DND-41 (cell line): ENCODE results near the gene SCGB3A1.

Experiments used
- ATAC-seq: fragments of 200-7000 bp; cut with Tn5 transposase; 3 replicates; pipeline ENCODE4 v1.9.1; 2021; ENCODE audit warnings: low read depth; ENCODE audit not compliant: insufficient read depth
- DNase-seq: peaks from one replicate; pipeline ENCODE4 v3.0.0-alpha.2; 2020
- H2AFZ ChIP-seq: 2 replicates; pipeline ENCODE4 v1.6.0; 2012; ENCODE audit warnings: low read depth, low read length
- H3K27ac ChIP-seq: 2 replicates; pipeline ENCODE4 v1.5.1; 2012; ENCODE audit warnings: low read length, inconsistent platforms
- H3K27me3 ChIP-seq: fragments of 200-600 bp; sonication (generic); 2 replicates; pipeline ENCODE4 v1.6.0; 2012; ENCODE audit warnings: low read length, mild to moderate bottlenecking, inconsistent platforms; ENCODE audit not compliant: insufficient read depth, poor library complexity
- H3K36me3 ChIP-seq: 2 replicates; pipeline ENCODE4 v1.5.1; 2012; ENCODE audit warnings: low read length, inconsistent platforms; ENCODE audit not compliant: insufficient read depth
- H3K4me1 ChIP-seq: 2 replicates; pipeline ENCODE4 v1.5.1; 2012; ENCODE audit warnings: mild to moderate bottlenecking, low read length; ENCODE audit not compliant: insufficient read depth
- H3K4me2 ChIP-seq: 2 replicates; pipeline ENCODE4 v1.6.0; 2012; ENCODE audit warnings: mild to moderate bottlenecking, moderate library complexity, low read length, inconsistent platforms; ENCODE audit not compliant: insufficient read depth
- H3K4me3 ChIP-seq, 2 experiments: fragments of 200-600 bp in 1 of 2; shearing (Covaris generic) in 1 of 2; 2 replicates each; pipeline ENCODE4 v1.5.1; 2012 to 2016; ENCODE audit warnings: inconsistent platforms in 2 of 2, low read length in 2 of 2, mild to moderate bottlenecking in 2 of 2, low read depth in 1 of 2, moderate library complexity in 1 of 2
- H3K79me2 ChIP-seq: 2 replicates; pipeline ENCODE4 v1.6.0; 2012; ENCODE audit warnings: low read length, inconsistent platforms; ENCODE audit not compliant: insufficient read depth
- H3K9ac ChIP-seq: 2 replicates; pipeline ENCODE4 v1.6.0; 2012; ENCODE audit warnings: low read depth, mild to moderate bottlenecking, inconsistent platforms, low read length, moderate library complexity
- H3K9me3 ChIP-seq: 2 replicates; pipeline ENCODE4 v1.5.1; 2012; ENCODE audit warnings: low read length, moderate library complexity, mild to moderate bottlenecking, inconsistent platforms; ENCODE audit not compliant: insufficient read depth, severe bottlenecking
- H4K20me1 ChIP-seq: 2 replicates; pipeline ENCODE4 v1.6.0; 2012; ENCODE audit warnings: low read length; ENCODE audit not compliant: insufficient read depth
- EZH2 ChIP-seq: IDR thresholded peaks from 3 replicates; pipeline ENCODE4 v1.6.1; 2012; ENCODE audit warnings: borderline replicate concordance, low read depth, mild to moderate bottlenecking, moderate library complexity, low read length, inconsistent platforms; ENCODE audit not compliant: severe bottlenecking
- TF ChIP-seq, protein P1 (sequence below): IDR thresholded peaks from 2 replicates; pipeline ENCODE4 v1.5.1; 2012; ENCODE audit warnings: borderline replicate concordance, low read length, moderate library complexity, mild to moderate bottlenecking; ENCODE audit not compliant: poor library complexity, severe bottlenecking; ENCODE audit errors: extremely low read depth

The SCGB3A1 gene

DNA sequence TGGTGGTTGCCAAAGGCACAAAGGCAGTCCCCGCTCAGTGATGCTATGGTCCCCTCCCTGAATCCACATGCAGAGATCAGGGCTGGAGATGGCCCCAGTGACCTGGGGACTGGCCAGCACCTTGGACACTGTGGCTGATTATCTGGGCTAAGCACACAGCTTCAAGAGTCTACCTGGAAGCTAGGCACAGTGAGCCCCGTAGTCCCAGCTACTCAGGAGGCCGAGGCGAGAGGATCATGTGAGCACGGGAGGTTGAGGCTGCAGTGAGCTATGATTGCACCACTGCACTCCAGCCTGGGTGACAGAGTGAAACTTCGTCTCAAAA, 8.3 kb upstream of the SCGB3A1 start:
- Histone ChIP-seq H3K9me3 (no peaks in the 10 kb centered on the region), H4K20me1 (no peaks in the 10 kb centered on the region), H3K79me2 (no peaks in the 10 kb centered on the region), H3K36me3 (no peaks in the 10 kb centered on the region), H3K27ac (no peak overlapping the region), H3K9ac (no peak overlapping the region), H3K4me3 (no peak overlapping the region), H3K4me1 (no peaks in the 10 kb centered on the region), H3K4me2 (no peak overlapping the region), H2AFZ (no peak overlapping the region), H3K27me3 (no peaks in the 10 kb centered on the region)
- ATAC-seq (no peak), DNase-seq (no peak)
- TF ChIP-seq, protein P1, sequence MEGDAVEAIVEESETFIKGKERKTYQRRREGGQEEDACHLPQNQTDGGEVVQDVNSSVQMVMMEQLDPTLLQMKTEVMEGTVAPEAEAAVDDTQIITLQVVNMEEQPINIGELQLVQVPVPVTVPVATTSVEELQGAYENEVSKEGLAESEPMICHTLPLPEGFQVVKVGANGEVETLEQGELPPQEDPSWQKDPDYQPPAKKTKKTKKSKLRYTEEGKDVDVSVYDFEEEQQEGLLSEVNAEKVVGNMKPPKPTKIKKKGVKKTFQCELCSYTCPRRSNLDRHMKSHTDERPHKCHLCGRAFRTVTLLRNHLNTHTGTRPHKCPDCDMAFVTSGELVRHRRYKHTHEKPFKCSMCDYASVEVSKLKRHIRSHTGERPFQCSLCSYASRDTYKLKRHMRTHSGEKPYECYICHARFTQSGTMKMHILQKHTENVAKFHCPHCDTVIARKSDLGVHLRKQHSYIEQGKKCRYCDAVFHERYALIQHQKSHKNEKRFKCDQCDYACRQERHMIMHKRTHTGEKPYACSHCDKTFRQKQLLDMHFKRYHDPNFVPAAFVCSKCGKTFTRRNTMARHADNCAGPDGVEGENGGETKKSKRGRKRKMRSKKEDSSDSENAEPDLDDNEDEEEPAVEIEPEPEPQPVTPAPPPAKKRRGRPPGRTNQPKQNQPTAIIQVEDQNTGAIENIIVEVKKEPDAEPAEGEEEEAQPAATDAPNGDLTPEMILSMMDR, result no peak
- TF ChIP-seq EZH2, result no peak

DNA sequence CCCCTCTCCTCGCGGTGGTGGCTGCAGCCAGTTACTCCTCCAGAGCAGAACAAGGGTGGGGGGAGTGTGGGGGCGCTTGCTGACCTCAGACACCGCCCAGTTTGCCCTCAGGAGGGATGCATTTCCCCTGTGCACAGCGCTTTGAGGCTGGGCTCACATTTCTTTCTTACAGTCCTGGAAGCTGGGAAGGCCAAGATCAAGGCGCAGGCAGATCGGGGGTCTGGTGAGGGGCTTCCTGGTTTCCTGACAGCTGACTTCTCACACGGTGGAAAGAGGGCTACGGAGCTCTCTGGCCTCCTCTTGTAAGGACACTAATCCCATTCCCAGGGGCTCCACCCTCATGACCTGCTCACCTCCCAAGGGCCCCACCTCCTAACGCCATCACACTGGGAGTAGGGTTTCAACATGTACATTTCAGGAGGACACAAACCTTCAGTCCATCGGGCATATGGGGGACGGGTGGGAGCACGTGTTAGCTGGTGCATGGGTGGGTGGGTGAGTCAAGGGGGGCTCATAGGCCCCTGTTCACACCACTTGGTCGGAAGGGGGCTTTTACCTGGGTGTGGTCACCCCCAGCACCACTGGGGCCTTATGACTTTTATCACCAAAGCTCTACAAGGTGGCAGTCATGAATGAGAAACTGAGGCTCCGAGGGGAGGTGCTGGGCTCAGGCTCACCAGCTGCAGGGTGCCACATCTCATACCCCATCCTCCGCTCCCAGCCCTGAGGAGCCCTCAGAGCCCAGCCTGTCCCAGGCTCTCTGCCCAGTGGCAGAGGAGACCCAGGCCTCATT, 7.7 kb upstream of the SCGB3A1 start:
- no peak for TF ChIP-seq EZH2
- TF ChIP-seq, protein P1, result no peak
- Histone ChIP-seq H3K27me3 (no peaks in the 10 kb centered on the region), H3K4me1 (no peaks in the 10 kb centered on the region), H3K9me3 (no peaks in the 10 kb centered on the region), H3K9ac (no peak overlapping the region), H3K4me3 (no peak overlapping the region), H4K20me1 (no peaks in the 10 kb centered on the region), H3K79me2 (no peaks in the 10 kb centered on the region), H3K27ac (no peak overlapping the region), H2AFZ (no peak overlapping the region), H3K4me2 (no peak overlapping the region), H3K36me3 (no peaks in the 10 kb centered on the region)
- DNase-seq, result no peak
- ATAC-seq, result no peak

DNA sequence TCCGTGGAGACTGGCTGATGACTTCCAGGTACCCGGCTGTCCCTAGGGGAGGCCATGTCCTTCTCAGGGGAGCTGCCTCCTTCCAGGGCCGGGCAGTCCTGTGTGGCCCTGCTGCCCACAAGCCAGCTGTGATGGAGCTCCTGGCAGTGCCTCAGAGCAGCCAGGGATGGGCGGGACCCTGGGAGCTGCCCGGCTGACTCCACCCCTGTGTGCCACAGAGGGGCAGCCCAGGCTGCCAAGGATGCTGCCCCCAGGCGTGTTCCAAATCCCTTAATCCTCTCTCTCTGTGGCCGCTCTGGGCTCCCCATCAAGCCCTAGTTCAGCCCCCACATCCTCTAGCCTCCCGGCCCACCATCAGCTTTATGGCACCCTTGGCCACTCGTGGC, 7.0 kb upstream of the SCGB3A1 start:
- no peak for TF ChIP-seq EZH2
- TF ChIP-seq, protein P1, result no peak
- H3K9ac ChIP-seq, result no peak overlapping the region
- H3K27ac ChIP-seq, result no peak overlapping the region
- H3K4me2 ChIP-seq, result no peak overlapping the region
- H4K20me1 ChIP-seq, result no peaks in the 10 kb centered on the region
- no peak overlapping the region for H3K4me3 ChIP-seq
- no peaks in the 10 kb centered on the region for H3K27me3 ChIP-seq
- no peak for ATAC-seq
- H3K79me2 ChIP-seq, result no peaks in the 10 kb centered on the region
- H3K36me3 ChIP-seq, result no peaks in the 10 kb centered on the region
- DNase-seq, result no peak
- no peaks in the 10 kb centered on the region for H3K9me3 ChIP-seq
- no peak overlapping the region for H2AFZ ChIP-seq
- H3K4me1 ChIP-seq, result no peaks in the 10 kb centered on the region
